DND-41 (cell line): ENCODE measurements around the gene SEC23IP.

Experiments used
- ATAC-seq: fragments of 200-7000 bp; cut with Tn5 transposase; 3 replicates; pipeline ENCODE4 v1.9.1; 2021; ENCODE audit warnings: low read depth; ENCODE audit not compliant: insufficient read depth
- DNase-seq: peaks from one replicate; pipeline ENCODE4 v3.0.0-alpha.2; 2020
- H2AFZ ChIP-seq: 2 replicates; pipeline ENCODE4 v1.6.0; 2012; ENCODE audit warnings: low read depth, low read length
- H3K27ac ChIP-seq: 2 replicates; pipeline ENCODE4 v1.5.1; 2012; ENCODE audit warnings: low read length, inconsistent platforms
- H3K27me3 ChIP-seq: fragments of 200-600 bp; sonication (generic); 2 replicates; pipeline ENCODE4 v1.6.0; 2012; ENCODE audit warnings: low read length, mild to moderate bottlenecking, inconsistent platforms; ENCODE audit not compliant: insufficient read depth, poor library complexity
- H3K36me3 ChIP-seq: 2 replicates; pipeline ENCODE4 v1.5.1; 2012; ENCODE audit warnings: low read length, inconsistent platforms; ENCODE audit not compliant: insufficient read depth
- H3K4me1 ChIP-seq: 2 replicates; pipeline ENCODE4 v1.5.1; 2012; ENCODE audit warnings: mild to moderate bottlenecking, low read length; ENCODE audit not compliant: insufficient read depth
- H3K4me2 ChIP-seq: 2 replicates; pipeline ENCODE4 v1.6.0; 2012; ENCODE audit warnings: mild to moderate bottlenecking, moderate library complexity, low read length, inconsistent platforms; ENCODE audit not compliant: insufficient read depth
- H3K4me3 ChIP-seq, 2 experiments: fragments of 200-600 bp in 1 of 2; shearing (Covaris generic) in 1 of 2; 2 replicates each; pipeline ENCODE4 v1.5.1; 2012 to 2016; ENCODE audit warnings: inconsistent platforms in 2 of 2, low read length in 2 of 2, mild to moderate bottlenecking in 2 of 2, low read depth in 1 of 2, moderate library complexity in 1 of 2
- H3K79me2 ChIP-seq: 2 replicates; pipeline ENCODE4 v1.6.0; 2012; ENCODE audit warnings: low read length, inconsistent platforms; ENCODE audit not compliant: insufficient read depth
- H3K9ac ChIP-seq: 2 replicates; pipeline ENCODE4 v1.6.0; 2012; ENCODE audit warnings: low read depth, mild to moderate bottlenecking, inconsistent platforms, low read length, moderate library complexity
- H3K9me3 ChIP-seq: 2 replicates; pipeline ENCODE4 v1.5.1; 2012; ENCODE audit warnings: low read length, moderate library complexity, mild to moderate bottlenecking, inconsistent platforms; ENCODE audit not compliant: insufficient read depth, severe bottlenecking
- H4K20me1 ChIP-seq: 2 replicates; pipeline ENCODE4 v1.6.0; 2012; ENCODE audit warnings: low read length; ENCODE audit not compliant: insufficient read depth
- EZH2 ChIP-seq: IDR thresholded peaks from 3 replicates; pipeline ENCODE4 v1.6.1; 2012; ENCODE audit warnings: borderline replicate concordance, low read depth, mild to moderate bottlenecking, moderate library complexity, low read length, inconsistent platforms; ENCODE audit not compliant: severe bottlenecking
- TF ChIP-seq, protein P1 (sequence below): IDR thresholded peaks from 2 replicates; pipeline ENCODE4 v1.5.1; 2012; ENCODE audit warnings: borderline replicate concordance, low read length, moderate library complexity, mild to moderate bottlenecking; ENCODE audit not compliant: poor library complexity, severe bottlenecking; ENCODE audit errors: extremely low read depth

The SEC23IP gene

DNA sequence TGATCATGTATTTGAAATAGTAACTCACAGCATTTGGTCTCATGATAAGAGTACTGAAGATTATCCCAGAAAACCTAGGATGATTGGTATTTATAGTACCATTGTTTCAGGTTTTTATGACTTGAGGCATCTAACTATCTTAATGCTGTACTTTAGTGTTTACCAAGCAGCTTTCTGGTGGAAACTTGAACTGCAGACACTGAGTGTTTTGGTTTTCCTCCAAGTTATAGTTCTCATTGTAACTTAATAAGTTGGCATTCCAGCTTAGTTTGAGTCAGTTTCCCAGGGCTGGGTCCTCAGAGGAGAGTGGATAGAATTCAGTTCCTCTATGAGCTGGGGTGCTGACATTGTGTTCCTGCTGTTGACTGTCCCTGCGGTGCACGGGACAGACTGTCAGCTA, 50.4 kb downstream of the SEC23IP start:
- Histone ChIP-seq H3K36me3 (peaks cover 31% of the 10 kb centered on the region), H2AFZ (no peak overlapping the region), H3K9me3 (no peaks in the 10 kb centered on the region), H3K27me3 (no peaks in the 10 kb centered on the region), H3K27ac (no peak overlapping the region), H4K20me1 (no peaks in the 10 kb centered on the region; the same call in 1 of the 2 replicates), H3K9ac (no peak overlapping the region), H3K79me2 (no peaks in the 10 kb centered on the region), H3K4me2 (no peak overlapping the region), H3K4me1 (no peaks in the 10 kb centered on the region), H3K4me3 (no peak overlapping the region)
- ATAC-seq (no peak), DNase-seq (no peak)
- TF ChIP-seq, protein P1, sequence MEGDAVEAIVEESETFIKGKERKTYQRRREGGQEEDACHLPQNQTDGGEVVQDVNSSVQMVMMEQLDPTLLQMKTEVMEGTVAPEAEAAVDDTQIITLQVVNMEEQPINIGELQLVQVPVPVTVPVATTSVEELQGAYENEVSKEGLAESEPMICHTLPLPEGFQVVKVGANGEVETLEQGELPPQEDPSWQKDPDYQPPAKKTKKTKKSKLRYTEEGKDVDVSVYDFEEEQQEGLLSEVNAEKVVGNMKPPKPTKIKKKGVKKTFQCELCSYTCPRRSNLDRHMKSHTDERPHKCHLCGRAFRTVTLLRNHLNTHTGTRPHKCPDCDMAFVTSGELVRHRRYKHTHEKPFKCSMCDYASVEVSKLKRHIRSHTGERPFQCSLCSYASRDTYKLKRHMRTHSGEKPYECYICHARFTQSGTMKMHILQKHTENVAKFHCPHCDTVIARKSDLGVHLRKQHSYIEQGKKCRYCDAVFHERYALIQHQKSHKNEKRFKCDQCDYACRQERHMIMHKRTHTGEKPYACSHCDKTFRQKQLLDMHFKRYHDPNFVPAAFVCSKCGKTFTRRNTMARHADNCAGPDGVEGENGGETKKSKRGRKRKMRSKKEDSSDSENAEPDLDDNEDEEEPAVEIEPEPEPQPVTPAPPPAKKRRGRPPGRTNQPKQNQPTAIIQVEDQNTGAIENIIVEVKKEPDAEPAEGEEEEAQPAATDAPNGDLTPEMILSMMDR, result no peak
- TF ChIP-seq EZH2, result no peak

DNA sequence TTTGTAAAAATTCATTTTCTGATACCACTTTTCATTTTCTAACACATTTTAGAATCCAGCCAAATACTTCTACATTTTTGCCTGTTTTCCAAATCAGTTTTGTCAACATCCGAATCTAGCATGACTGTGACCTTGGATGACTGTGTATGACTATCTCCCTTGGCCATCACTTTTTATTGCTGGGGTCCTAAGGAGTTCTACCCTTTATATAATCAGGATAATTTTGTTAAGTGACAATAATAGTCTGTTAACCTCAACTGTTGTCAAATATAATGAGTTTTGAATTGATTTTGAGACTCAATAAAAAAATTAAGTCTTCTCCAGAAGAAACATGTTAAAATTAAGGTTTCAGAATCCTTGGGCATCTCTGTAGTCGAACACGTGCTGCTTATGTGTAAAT, 53.3 kb downstream of the SEC23IP start:
- no peak for DNase-seq
- Histone ChIP-seq H3K9me3 (no peaks in the 10 kb centered on the region), H3K27me3 (no peaks in the 10 kb centered on the region), H4K20me1 (no peaks in the 10 kb centered on the region; the same call in 1 of the 2 replicates), H3K4me2 (no peak overlapping the region), H3K4me3 (no peak overlapping the region), H3K4me1 (no peaks in the 10 kb centered on the region), H3K27ac (no peak overlapping the region), H3K79me2 (no peaks in the 10 kb centered on the region), H3K36me3 (peaks cover 23% of the 10 kb centered on the region), H2AFZ (no peak overlapping the region), H3K9ac (no peak overlapping the region)
- no peak for TF ChIP-seq EZH2
- TF ChIP-seq, protein P1, result no peak
- ATAC-seq, result no peak

DNA sequence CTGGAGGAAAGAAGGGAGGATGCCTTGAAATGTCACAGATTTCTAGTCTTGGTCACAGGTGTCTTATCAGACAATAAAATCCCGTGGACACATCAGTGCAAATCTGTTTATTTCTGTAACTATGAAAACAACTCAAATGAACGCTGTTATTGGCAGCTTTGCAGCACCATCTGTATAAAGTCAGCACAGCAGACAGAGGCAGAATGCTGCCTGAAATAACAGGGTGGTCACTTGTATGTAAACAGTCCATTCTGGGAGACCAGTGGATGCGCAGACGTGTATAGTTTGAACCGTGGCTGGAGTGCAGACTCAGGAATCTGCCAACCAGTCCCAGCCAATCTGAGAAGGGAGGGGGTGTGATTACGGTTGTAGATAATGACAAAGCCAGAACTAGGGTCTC, 54.8 kb downstream of the SEC23IP start:
- H3K9me3 ChIP-seq, result no peaks in the 10 kb centered on the region
- TF ChIP-seq, protein P1, result no peak
- no peak for TF ChIP-seq EZH2
- no peak overlapping the region for H3K4me3 ChIP-seq
- H4K20me1 ChIP-seq, result no peaks in the 10 kb centered on the region; the same call in 1 of the 2 replicates
- H3K36me3 ChIP-seq, result peaks cover 9% of the 10 kb centered on the region
- no peaks in the 10 kb centered on the region for H3K27me3 ChIP-seq
- no peak overlapping the region for H2AFZ ChIP-seq
- no peak overlapping the region for H3K4me2 ChIP-seq
- ATAC-seq (no peak), DNase-seq (no peak)
- no peak overlapping the region for H3K27ac ChIP-seq
- H3K9ac ChIP-seq, result no peak overlapping the region
- H3K79me2 ChIP-seq, result no peaks in the 10 kb centered on the region
- H3K4me1 ChIP-seq, result no peaks in the 10 kb centered on the region

DNA sequence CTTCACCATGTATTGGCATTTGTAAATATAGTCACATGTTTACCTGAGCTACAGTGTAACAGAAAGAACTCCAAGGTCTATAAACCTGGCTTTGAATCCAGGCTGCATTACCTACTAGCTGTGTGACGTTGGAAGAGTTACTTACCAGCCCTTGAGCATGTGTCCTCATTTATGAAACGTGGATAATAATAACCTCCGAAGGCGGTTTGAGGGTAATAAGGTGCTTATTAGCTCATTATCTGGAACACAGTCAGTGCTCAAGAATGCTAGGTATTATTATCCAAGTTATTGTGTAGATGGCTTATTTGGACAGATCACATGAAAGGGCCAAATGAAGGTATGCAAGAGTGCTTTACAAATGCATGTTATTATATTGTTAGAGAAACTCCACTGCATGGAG, 64.9 kb downstream of the SEC23IP start:
- Histone ChIP-seq H3K36me3 (no peaks in the 10 kb centered on the region), H4K20me1 (no peaks in the 10 kb centered on the region), H3K79me2 (no peaks in the 10 kb centered on the region), H3K9me3 (no peaks in the 10 kb centered on the region), H3K27me3 (peaks cover 2% of the 10 kb centered on the region), H3K9ac (no peak overlapping the region), H3K4me2 (no peak overlapping the region), H3K4me3 (no peak overlapping the region), H2AFZ (no peak overlapping the region), H3K4me1 (no peaks in the 10 kb centered on the region), H3K27ac (no peak overlapping the region)
- ATAC-seq (no peak), DNase-seq (no peak)
- TF ChIP-seq EZH2, result no peak
- TF ChIP-seq, protein P1, result no peak
